HG02870 (cell line): ENCODE data around the gene LZTS2.

ENCODE experiments used
- ATAC-seq: cut with Tn5 transposase; IDR thresholded peaks from one replicate; pipeline ENCODE4 v1.9.1; 2021; ENCODE audit warnings: mild to moderate bottlenecking, moderate library complexity; ENCODE audit not compliant: unreplicated experiment

Gene LZTS2

DNA sequence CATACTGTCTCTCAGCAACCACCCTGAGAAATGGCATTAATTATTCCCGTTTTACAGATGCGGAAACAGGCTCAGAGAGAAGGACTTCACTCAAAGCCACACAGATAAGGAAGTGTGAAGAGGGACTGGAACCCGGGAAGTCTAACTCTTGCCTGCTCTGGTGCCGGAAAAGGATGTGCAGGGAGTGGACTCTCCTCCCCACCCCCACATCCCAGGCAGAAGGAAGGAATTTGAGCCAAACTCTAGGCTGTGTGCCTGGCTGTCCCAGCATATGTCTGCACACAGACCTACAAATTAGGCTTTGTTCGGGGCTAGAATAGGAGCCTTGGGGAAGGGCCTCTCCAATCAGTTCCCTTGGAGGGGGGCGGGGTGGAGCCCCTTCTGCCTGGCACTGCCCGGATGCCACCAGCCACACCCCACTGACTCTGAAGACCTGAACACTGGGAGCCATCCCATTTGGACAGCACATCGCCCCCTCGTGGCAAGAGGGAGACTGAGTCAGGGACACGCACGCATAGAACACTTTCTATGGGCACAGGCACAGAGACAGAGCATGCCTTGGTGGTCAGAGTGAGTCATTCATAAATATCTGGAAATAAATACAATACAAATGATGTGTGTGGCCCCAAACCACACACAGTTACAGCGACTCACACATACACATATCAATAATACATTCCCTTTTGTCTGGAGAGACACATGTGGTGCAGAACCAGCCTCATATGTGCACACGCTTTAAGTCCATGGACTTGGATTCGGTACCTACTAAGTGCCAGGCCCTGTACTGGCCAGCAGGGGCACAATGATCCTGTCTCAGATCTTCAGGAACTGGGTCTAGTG lies 13.1 kb downstream of the LZTS2 start:
- peak; percentile 78 for ATAC-seq

DNA sequence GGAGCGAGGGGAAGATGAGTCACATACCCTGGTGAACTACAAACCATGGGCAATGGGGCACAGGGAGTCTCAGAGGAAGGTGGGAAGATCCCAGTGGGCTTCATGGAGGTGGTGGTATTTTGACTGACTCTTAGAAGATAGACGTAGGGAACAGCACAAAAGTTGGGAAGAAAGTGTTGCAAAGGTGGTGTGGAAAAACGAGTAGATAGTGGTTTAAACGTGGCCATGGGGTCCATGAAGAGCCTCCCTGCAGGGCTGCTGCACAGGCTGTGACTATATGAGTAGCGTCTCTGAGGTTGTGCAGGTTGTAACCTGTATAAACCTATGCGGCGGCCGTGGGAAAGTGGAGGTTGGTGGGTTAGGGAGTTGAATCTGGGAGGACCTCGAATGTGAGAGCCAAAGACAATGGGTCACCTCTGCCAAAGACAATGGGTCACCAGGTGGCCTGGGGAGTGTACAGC lies 13.8 kb downstream of the LZTS2 start:
- ATAC-seq = no peak

- no peak for ATAC-seq
Measured at GRCh38 chr10:101014230-101014884, 14.7 kb downstream of the LZTS2 start.

- no peak for ATAC-seq
Measured at GRCh38 chr10:101014966-101015581, 15.5 kb downstream of the LZTS2 start.

DNA sequence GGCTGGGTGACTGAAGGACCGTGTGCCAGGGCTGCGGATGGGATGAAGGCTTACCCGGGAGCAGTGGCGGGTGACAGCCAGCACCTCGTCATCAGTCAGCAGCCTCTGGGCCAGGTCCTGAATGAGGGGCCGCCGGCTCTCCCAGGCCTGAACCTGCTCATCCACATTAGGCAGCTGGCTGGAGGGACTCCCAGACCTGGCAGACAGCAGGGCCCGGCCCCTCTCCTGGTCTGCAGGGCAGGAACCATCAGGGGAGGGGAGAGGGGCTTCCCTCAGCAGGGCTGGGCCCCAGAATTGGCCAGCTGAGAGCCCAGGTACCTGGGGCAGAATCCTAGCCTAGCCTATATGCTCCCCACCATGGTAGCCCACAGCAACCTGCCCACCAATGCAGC lies 16.0 kb downstream of the LZTS2 start:
- ATAC-seq = no peak

- ATAC-seq = no peak
Measured at GRCh38 chr10:101016814-101017213, 17.2 kb downstream of the LZTS2 start.

- ATAC-seq = no peak
Measured at GRCh38 chr10:101018118-101018599, 18.6 kb downstream of the LZTS2 start.

DNA sequence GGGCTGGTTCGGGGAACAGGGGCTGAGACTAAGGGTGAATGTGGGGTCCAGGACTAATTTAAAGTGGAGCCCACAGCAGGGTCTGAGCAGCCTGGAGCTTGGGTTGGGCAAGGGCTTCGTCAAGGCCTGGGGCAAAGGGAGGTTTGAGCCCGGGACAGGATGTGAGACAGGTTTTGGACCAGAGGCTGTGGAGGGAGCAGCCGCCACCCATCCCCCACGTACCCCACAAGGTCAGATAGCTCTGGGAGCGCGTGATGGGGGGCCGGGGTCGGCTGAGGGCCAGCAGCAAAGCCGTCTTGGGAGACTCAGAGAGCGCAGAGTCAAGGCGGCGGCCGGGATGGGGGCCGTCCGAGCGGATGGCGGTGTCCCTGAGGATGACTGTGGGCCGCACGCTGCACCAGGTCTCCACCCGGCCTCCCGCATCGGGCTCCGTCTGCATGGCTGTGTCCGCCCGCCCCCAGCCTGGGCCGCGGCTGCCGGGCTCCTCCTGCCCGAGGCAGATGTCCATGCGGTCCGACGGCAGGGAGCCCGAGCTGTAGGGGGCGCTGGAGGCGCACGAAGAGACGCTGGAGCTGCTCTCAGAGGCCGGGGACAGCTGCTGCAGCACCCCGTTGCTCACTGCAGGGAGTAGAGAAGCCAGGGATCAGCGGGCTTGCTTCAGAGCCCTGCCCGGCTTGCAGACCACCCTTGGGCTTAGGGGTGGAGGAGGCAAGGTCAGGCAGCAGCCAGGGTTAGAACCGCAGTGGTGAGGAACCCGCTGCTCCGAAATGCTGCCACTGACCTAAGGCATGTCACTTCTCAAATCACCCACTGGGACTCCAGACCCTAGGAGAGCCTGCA lies 19.2 kb downstream of the LZTS2 start:
- ATAC-seq = no peak

DNA sequence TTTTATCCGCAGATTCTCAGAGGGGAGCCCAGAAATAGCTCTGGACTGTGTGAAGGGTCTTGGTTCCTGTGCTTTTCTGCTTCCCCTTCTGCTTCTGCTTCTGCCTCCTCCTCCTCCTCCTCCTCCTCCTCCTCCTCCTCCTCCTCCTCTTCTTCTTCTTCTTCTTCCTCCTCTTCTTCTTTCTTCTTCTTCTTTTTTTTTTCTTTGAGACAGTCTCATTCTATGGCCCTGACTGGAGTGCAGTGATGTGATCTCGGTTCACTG lies 19.8 kb downstream of the LZTS2 start:
- ATAC-seq = no peak

- ATAC-seq = no peak
Measured at GRCh38 chr10:101020427-101021075, 20.9 kb downstream of the LZTS2 start.

GRCh38 chr10:101021239-101021638 lies 21.6 kb downstream of the LZTS2 start:
- no peak for ATAC-seq

- ATAC-seq = no peak
Measured at GRCh38 chr10:101021692-101022251, 22.2 kb downstream of the LZTS2 start.

DNA sequence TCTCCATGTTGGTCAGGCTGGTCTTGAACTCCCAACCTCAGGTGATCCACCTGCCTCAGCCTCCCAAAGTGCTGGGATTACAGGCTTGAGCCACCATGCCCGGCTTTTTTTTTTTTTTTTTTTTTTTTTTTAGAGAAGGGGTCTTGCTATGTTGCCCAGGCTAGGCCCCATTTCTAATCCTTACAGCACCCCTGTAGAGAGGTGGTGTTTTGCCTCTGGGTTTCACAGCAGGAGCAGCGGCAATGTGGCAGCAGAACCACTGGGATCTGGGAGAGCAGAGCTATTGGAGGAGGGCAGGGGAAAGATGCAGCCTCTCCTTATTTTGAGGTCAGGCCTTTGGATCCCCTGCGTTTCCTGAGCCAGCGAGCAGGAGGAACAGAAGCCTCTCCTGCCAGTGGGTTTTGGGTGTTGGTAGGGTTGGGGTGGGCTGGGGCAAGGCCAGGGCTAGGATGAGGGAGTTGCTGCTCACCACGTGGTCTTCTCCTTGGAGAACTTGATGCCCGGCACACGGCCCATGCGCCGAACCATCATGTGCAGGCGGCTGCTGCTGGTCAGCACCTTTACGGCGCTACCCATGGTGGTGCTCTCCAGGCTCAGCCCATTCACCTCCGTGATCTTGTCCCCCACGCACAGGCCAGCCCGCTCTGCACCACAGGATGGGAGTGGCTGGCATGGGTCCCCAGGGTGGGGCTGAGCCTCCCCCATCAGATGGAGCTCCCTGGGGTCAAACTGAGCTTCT lies 23.5 kb downstream of the LZTS2 start:
- no peak for ATAC-seq

DNA sequence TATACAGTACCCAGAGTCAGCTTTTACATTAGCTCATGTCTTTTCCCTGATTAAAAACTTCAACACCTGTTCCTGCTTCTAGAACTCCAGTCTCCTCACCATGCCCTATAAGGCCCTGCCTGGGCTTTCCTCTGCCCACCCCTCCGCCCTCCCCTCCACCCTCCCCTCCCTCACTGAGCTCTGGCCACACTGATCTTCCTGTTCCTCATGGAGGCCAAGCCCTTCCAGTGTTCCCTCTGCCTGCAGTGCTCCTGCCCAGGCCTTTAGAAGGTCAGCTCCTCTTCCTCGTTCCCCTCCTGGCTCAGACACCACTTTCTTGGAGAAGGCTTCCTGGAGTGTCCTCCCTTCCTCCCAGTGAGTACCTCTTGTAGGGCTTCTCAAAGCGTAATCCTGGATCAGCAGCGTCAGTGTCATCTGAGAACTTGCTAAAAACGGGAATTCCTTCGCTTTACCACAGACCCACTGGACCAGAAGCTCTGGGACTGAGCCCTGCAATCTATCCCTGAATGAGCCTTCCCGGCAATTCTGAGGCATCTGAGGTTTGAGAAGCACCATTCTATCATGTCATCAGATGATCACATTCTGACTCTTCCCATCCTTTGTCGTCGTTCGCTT lies 27.6 kb downstream of the LZTS2 start:
- no peak for ATAC-seq

GRCh38 chr10:101028446-101029337 lies 29.1 kb downstream of the LZTS2 start:
- ATAC-seq = no peak

DNA sequence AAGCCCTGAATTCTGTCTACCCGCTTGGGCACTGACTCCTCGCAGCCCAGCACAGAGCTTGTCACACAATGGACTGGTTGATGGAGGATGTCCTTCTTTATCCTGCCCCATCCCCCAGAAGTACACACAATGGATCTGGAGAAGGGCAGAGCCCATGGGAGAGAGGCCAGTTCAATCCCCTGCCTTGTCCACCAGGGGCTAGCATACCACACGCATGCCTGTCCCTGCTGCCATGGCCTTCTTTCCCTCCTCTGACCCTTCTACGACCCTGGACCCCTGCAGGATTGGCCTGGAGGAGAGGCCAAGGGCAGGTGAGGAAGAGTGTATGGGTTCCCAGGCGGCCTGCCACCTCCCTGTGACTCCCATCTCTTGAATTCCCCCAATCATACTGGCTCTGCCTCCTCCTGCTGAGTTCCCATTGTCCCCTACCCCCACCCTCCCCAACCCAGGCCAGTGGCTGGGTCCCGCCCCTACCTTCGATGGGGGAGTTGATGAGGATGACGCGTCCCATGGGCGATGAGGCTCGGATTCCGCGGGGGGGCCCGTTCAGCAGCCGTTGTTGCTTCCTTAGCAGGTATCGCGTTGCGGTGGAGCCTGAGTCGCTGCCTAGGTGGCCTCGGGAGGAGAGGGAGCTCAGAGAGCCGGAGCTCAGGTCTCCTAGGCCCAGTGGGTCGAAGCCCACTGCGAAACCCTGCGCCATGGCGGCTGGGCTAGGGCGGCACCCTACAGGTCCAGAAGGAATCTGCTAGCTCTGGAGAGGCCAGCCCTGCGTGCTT lies 30.1 kb downstream of the LZTS2 start:
- no peak for ATAC-seq

GRCh38 chr10:101030496-101031127 lies 31.0 kb downstream of the LZTS2 start:
- ATAC-seq = no peak
